ENCODE data around the gene APH1A.
"Not testable (repeated sequence)": the region's sequence is repeated elsewhere in the genome, so short reads cannot be mapped to it uniquely, and the experiment has no call there.

Gene APH1A

DNA sequence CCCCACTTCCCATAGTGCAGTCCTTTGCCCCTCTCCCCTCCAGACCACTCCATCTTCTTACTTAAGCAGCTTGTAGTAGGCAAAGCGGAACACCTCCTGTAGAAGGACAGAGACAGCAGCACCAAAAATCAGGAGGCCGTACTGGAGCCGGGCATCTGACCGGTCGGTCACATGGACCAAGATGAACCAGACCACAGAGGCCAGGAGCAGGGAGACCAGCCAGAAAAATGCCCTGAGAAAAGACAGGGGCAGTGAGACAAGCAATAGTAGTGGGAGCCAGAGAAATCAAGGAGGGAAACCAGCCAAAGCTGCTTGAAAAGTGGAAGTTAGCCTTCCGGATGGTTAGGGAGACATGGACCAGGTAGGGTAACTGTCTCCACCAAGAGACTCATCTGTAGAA is 920 bp downstream of the APH1A start:
- no peak for DNase-seq

DNA sequence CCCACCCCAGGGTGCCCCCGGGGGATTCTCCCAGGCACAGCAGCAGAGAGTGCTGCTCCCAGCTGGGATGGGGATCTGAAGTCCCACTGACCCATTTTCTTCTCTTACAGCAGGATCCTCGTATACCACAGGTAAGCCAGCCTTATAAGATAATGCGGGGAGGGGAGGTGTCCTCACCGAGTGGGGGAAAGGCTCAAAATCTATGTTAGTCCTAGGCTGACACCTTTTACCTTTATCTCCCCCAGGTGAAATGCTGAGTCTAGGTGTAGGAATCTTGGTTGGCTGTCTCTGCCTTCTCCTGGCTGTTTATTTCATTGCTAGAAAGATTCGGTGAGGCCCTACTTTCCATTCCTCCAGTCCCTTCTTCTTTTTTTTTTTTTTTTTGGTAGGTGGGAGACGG is 5.3 kb downstream of the APH1A start:
- DNase-seq = no peak

DNA sequence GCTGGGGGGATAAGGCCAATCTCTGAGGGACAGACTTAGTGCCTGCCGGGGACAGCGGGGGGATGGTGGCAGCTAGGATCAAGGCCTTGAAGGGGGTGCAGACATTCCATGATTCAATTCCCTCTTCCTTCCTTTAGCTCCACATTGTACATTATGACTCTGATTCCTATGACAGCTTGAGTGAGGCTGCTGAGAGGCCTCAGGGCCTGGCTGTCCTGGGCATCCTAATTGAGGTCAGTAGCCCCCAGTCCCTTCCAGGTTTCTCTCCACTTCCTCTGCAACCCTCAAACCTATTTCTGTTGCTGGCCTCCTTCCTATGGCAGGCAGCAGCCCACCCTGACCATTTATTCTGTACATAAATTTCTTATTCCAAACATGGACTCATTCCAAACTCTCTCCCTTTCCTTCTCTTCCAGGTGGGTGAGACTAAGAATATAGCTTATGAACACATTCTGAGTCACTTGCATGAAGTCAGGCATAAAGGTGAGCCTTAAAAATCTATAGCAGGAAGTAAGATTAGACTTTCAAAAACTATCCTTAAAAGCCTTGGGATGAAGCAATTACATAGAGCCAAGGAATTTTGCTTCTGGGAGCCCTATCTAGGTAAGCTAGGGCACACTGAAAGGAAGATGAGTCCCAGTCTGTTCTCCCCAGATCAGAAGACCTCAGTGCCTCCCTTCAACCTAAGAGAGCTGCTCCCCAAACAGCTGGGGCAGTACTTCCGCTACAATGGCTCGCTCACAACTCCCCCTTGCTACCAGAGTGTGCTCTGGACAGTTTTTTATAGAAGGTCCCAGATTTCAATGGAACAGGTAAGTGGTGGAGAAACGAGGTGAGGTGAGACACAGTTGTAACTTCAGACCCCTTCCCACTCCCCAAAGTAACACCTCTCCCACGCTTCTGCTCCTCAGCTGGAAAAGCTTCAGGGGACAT is 6.2 kb downstream of the APH1A start:
- no peak for DNase-seq

DNA sequence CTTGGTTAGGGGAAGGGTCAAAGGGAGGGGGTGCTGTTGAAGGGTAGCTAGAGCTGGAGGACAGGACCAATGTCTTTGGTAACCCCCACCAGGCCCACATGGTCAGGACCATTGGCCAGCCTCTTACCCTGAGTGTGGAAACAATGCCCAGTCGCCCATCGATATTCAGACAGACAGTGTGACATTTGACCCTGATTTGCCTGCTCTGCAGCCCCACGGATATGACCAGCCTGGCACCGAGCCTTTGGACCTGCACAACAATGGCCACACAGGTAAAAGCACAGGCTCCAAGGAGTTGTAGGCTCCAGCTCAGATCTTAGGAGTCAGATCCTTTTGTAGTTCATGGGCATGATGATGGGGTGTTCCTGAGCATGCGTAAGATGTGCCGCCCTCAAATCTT is 7.4 kb downstream of the APH1A start:
- DNase-seq = no peak

DNA sequence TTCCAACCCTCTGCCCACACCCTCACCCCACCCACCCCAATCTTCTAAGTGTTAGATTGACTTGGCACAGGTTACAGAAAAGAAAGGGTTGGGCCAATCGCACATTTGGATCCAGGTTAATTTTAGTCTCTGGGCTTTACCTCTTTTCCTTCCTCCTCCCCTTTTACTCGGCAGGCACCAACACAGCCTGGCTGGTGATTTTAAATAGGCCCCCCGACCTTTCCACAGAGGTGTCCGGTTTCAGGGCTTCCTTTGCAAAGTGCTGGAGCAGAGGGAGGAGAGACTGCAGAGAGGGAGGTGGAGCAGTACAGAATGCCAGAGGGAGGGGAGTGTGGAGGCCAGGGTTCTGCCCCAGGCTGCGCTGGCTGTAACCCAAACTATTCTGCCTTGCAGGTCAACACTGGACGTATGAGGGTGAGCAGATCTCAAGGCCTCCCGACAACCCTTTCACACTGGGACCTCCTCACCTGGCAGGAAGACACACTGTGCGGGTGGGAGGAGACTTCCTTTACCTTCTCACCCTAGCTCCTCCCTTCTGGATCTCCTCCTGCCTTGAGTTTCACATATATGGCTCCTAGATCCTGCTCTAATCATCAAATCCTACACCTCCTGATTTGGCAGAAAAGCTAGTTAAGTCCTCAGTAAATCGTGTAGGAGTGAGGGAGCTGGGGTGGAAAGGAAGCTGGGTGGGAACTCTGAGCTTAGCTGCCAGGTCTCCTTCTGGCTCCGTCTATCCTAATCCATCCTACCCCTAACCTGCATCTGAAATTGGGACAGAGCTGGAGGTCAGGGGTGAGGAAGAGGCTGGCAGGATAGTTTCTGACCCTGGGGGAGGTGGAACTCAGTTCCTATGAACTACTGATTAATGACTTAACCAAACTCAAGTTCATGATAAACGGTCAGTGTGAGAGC is 8.8 kb downstream of the APH1A start:
- DNase-seq = no peak

DNA sequence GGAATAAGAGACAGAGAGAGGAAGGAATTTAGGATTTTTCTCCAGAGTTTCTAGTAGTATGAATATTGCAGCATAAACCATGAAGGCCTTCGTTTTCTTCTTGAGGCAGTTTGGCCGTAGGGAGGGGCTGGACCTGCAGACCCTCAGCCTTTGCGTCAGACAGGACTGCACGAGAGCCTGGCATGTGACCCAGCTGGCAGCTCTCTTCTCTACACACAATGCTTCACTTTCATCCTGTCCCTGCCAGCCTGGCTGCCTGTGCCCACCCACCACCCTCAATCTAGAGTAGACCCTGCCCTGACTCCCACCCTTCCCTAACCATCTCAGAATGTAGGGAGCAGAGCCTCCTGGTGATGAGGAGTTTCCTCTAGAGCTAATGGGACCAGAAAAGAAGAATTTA is 9.6 kb downstream of the APH1A start:
- no peak for DNase-seq

DNA sequence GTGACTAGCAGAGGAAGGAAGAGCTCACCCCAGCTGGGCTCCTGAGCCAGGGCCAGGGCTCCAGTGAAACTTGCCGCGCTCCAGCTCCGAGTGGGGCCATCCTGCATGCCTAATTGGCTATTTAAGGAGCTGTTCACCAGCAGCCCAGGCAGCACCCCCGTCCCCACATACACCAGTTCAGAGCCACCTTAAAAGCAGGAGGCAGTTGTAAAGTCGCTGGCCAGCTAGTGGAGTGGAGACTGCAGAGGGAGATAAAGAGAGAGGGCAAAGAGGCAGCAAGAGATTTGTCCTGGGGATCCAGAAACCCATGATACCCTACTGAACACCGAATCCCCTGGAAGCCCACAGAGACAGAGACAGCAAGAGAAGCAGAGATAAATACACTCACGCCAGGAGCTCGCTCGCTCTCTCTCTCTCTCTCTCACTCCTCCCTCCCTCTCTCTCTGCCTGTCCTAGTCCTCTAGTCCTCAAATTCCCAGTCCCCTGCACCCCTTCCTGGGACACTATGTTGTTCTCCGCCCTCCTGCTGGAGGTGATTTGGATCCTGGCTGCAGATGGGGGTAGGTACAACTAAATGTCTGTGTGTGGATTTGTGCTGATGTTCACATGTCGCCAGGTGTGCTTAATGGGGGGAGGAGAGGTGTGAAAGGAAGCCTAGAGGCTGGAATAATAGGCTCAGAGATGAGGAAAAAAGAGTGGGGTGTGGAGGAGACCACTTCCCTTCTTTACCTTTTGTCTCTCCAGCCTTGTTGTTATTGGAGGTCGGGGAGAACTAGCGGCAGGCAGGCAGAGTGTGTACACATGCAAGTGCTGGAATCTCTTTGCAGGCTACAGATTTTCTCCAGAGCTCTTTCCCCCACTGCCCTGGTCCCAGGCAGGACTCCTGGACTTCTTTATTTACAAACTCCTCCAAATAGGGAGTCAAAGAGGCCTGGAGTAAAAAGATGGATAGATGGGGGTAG is 10.9 kb downstream of the APH1A start, which contains the start of gene CA14:
Gene CA14 (plus strand): TSS at position 151 of the 962 bp plus-strand sequence. CDS start 355 bp downstream, at position 506.
- DNase-seq = no peak

DNA sequence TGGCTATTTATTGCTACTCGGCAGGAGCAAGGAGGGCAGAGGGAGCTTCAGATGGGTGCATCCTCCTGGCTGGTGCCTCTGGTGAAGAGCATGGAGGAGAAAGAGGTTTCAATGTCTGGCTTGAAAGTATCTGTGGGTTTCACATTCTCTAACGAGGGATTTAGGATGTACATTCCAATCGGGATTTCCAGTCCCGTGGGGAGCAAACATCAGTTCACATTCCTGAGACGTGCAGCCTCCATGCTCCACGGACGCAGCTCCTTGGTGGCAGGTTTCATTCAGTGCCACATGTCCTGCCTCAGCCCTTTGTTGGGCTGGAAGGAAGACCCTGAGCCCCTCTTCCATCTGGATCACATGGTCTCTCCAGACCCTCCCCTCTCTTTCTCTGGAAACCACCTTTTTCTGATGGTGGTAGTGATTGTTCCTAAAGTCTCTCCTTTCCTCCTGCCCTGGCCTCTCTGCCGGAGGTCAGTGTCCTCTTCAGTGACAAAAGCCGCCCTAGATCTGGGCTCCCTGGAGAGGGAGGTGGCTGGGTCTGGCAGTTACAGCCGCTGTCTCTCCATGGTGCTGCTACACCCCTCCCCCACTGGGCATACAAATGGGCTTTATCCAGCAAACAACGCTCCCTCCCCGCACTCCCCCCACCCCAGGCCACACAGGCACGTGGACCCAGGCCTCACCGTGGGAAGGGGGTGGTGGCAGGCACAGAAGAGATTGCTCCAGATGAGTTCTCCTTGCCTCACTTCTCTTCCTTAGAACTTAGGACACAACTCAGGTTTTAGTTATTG is 12.1 kb downstream of the APH1A start:
- DNase-seq = no peak

DNA sequence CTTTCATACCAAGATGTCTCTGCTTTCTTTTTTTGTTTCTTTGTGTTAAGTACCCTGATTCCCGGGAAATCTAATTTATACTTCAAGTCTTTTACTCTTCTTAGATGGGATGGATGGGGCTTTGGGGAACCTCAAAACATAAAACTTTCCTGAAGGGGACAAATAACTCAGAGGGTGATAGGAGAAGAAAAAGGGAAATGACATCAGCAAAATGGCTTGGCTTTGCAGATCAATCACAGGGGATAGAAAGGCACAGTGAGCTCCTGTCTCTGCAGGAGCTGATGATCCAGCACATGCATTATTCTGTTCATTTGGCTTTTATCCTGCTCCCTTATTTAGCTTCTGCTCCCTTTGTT is 12.6 kb downstream of the APH1A start:
- DNase-seq = no peak

DNA sequence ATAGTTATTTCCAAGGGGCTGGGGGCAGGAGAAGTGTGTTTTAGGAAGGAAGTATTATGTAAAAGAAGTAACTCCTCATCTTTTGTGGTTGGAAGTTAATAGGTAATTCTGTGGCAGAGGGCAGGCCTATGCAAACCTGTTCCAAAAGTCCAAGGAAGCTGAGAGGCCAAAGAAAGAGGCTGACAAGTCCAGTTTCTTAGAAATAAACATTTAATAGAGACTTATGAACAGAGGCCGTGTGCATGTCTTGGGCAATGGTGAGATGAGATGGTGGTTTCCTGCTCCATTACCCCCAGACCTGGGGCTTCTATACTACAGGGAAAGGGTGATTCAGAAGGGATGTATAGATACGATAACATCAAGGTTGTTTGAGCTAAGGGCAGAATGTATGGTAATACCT is 18.9 kb downstream of the APH1A start:
- DNase-seq = no peak

DNA sequence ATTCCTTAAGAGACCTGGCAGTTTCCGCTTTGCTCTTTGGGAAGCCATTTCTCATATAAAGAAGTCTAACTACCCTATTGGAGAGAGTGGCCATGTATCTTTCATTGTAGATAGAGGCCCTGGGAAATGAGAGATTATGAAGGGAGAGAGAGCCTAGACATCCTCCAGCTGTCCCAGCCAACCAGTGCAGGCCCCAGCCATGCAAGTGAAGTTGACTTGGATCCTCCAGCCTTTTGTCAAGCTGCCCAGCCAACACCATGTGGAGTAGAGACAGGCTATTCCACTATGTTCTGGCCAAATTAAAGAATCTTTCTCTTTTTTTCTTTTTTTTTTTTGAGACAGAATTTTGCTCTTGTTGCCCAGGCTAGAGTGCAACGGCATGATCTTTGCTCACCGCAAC is 25.8 kb downstream of the APH1A start:
- DNase-seq = no peak

DNA sequence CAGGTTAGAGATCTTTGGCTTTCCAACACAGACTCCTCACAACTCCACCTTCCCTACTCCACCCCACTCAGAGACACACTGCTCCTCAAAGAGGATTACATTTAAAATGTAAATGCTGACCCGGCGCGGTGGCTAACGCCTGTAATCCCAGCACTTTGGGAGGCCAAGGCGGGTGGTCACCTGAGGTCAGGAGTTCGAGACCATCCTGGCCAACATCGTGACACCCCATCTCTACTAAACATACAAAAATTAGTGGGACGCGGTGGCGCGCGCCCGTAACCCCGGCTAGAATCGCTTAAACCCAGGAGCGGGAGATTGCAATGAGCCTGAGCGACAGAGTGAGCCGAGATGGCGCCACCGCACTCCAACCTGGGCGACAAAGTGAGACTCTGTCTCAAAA is 31.1 kb downstream of the APH1A start:
- DNase-seq = no peak

DNA sequence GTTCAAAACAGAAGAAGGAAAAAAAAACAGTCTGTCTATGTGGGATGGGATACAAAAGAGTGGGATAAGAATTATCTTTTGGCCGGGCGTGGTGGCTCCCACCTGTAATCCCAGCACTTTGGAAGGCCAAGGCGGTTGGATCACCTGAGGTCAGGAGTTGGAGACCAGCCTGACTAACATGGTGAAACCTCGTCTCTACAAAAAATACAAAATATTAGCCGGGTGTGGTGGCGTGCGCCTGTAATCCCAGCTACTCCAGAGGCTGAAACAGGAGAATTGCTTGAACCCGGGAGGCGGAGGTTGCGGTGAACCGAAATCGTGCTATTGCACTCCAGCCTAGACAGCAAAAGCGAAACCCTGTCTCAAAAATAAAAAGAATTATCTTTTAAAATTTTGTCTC is 31.6 kb downstream of the APH1A start:
- not testable (repeated sequence) for DNase-seq

DNA sequence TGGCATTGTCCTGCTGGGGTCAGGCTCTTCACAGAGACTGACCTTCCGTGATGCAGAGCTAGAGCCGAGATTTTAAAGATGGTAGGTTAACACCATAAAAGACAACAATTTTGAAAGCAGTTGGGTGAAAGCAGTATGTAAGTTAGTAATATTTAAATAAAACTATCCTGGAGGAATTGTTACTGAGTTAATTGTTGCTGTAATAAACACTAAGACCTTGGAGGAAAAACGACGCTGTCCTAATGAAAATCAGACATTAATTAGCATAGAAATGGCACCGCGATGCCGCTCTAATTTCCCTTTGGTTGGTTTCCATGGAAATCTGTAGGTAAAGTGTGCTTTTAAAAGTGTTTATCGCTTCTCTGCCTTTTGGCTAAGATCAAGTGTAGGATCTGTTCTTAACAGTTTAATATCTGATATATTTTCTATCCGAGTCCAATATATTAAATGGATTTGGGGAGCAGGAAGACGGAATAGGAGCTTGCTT is 32.2 kb downstream of the APH1A start:
- DNase-seq = no peak

DNA sequence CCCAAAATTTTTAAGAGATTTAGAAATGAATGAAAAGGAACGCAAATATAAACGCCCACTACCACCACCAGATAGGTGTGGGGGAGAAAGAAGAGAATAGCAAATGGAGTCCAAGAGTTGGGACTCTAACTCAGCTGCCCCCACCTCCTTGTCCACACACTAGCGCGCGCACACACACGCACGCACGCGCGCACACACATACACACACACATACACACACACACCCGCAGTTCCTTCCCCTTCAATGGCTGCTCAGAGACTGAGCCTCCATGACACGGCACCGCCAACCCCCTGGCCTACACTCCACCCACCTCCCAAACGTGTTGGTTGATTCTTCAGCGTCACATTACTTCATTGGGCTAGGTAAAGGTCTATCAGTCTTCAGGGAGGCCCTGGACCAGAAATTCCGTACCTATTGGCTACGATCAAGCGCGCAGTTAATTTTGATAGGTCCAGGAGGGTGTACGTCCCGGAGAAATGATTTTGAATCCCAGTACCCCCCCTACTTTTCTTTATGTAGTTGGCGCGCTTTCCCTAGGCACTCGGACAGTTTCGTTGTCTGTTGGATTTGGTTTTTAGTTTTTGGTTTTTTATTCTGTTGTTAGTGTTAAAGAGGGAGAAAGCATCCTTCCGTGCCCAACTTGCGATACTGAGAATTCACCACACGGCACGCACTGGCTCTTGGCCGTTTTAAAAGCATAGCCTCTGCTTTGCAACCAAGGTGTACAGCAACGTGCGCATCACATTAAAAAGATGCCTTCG is 32.8 kb downstream of the APH1A start, which contains the start of gene ANP32E:
Gene ANP32E (minus strand): TSS at position 261 of the 762 bp plus-strand sequence. CDS start 326 bp downstream, outside the sequence.
- peak; percentile 58 to 98 for DNase-seq

DNA sequence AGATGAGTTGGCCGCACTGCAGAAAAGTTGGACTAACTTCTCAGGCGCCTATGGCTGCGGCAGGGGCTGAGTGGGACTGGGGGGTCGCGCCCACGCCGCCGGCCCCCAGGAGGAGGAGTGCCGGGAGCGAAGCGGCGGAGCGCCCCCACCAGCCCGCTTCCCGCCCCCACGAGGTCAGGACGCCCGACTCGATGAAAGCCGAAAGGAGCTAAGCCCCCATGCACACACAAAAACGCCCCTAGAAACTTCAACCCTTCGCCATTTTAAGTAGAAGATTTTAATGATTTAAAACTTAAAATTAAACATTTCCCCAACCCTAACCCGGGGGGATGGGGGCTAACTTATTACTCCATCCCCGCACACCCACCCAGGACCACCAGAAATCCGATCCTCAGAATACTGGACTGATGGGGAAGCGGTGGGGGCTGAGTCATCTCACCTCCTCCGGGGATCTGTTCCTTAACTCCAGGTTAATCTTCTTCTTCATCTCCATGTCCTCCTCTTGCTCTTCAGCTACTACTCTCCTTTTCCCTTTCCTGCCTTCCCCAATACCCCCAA is 33.4 kb downstream of the APH1A start:
- DNase-seq = no peak

DNA sequence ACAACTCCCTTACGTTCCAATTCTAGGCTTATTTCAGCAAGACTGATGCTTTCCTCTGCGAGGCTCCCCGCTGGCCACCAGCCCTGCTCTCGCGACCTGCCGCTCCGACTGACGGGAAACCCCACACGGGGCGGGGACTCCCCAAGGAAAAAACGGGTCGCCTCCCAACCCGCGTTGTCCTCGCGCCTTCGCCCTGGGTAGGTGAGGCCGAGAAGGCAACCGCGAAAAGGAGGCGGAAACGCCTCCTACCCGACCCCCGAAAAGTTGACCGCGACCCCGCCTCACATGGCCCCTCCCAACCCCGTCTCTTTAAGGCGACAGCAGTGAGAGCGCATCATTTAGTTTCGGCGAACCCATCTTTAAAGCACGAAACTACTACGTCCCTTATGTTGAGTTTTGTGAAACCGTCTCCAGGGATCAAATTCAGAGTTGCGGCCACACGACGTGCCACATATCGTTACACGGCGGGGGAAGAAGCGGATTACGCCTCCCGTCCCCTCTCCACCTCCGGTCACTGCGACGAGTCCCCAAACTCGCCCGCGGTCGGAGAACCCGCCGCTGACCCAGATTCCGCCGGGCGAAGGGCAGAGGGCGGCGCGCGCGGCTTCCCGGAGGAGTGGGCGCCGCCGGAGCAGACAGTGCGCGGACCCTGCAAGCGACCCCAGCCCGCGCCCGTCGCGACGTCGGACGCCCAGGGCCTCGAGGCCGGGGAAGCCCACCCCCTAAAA is 34.1 kb downstream of the APH1A start:
- DNase-seq = peak; percentile 55 to 73

DNA sequence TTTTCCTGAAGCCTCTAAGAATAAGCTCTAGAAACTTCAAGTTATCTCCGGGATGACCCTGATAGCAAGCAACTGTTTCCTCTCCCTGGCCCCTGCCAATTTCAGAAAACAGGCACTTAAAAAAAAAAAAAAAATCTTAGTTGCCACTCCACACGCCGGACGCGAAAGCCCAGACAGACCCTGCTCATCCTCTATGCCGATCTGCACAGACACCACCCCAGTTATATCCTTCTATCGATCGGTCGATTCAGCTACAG is 34.6 kb downstream of the APH1A start:
- DNase-seq = no peak

DNA sequence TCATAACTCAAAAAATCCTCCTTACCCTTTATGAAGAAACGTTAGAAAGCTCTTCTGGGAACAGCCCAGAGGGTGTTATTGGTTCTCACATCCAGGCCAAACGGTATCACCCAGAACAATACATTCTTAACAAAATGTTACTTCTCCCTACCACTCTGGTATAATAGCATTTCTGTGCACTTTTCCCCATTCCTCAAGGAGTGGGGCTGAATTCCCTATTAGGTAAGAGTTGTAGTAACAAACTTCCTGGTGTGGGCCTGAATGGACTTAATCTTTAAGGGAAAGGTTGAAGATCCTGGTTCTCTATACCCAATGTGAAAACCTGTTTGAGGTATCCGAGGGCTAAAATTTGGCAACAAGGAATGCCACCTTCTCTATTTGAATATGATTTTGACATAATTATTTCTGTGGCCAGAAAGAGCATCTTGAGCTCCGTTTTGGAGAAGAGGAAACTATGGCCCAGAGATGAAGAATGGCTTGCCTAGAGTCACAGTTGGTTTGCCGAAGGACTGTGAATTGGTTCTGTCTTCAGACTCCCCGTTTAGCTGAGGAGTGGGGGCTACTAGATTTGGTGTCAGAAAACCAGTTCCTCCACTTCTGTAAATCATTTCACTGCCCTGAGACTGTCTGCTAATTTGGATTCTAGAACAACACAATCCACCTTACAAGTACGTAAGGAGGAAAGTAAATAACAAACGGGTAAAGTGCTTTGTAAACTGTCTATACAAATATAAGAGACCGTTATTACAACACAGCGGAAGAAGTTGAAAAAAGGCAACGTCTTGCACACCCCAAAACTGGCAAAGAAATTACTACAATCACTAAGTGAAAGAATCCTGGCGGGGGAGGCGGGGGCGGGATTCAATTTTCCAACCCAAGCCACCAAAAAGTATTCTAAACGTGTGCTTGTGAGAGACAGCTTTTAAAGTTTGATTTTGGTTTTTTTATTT is 35.2 kb downstream of the APH1A start:
- DNase-seq = peak in 1 of 2 donors; percentile 38

All from bone marrow (tissue), 2 donors.